ENCODE results near the gene YAP1.
"Not testable (repeated sequence)": the region's sequence is repeated elsewhere in the genome, so short reads cannot be mapped to it uniquely, and the experiment has no call there.

Gene YAP1

GRCh38 chr11:102240502-102240901, 130.3 kb downstream of the YAP1 start:
- no peak for DNase-seq (ENCODE audit: low read depth in 2 of 2)

- DNase-seq (ENCODE audit: low read depth in 2 of 2): no peak
Measured at GRCh38 chr11:102241026-102241425, 130.8 kb downstream of the YAP1 start.

- DNase-seq (ENCODE audit: low read depth in 2 of 2): no peak
Measured at GRCh38 chr11:102243399-102243884, 133.2 kb downstream of the YAP1 start.

- no peak for DNase-seq (ENCODE audit: low read depth in 2 of 2)
Measured at GRCh38 chr11:102244681-102245409, 134.6 kb downstream of the YAP1 start.

- DNase-seq (ENCODE audit: low read depth in 2 of 2): no peak
Measured at GRCh38 chr11:102251423-102251822, 141.2 kb downstream of the YAP1 start.

- no peak for DNase-seq (ENCODE audit: low read depth in 2 of 2)
Measured at GRCh38 chr11:102252339-102252891, 142.2 kb downstream of the YAP1 start.

- DNase-seq (ENCODE audit: low read depth in 2 of 2): no peak
Measured at GRCh38 chr11:102253020-102253715, 142.9 kb downstream of the YAP1 start.

GRCh38 chr11:102254047-102254446, 143.8 kb downstream of the YAP1 start:
- DNase-seq (ENCODE audit: low read depth in 2 of 2): no peak

- no peak for DNase-seq (ENCODE audit: low read depth in 2 of 2)
Measured at GRCh38 chr11:102256251-102256650, 146.0 kb downstream of the YAP1 start.

GRCh38 chr11:102260241-102260640, 150.0 kb downstream of the YAP1 start:
- no peak for DNase-seq (ENCODE audit: low read depth in 2 of 2)

GRCh38 chr11:102263379-102264003, 153.2 kb downstream of the YAP1 start:
- DNase-seq (ENCODE audit: low read depth in 2 of 2): no peak

GRCh38 chr11:102264704-102265103, 154.5 kb downstream of the YAP1 start:
- DNase-seq (ENCODE audit: low read depth in 2 of 2): not testable (repeated sequence)

- no peak for DNase-seq (ENCODE audit: low read depth in 2 of 2)
Measured at GRCh38 chr11:102266099-102266498, 155.9 kb downstream of the YAP1 start.

- DNase-seq (ENCODE audit: low read depth in 2 of 2): no peak
Measured at GRCh38 chr11:102267609-102268008, 157.4 kb downstream of the YAP1 start.

GRCh38 chr11:102268083-102268984, 158.1 kb downstream of the YAP1 start:
- DNase-seq (ENCODE audit: low read depth in 2 of 2): peak; percentile 72 to 77

GRCh38 chr11:102268985-102269470, 158.8 kb downstream of the YAP1 start:
- DNase-seq (ENCODE audit: low read depth in 2 of 2): no peak

- no peak for DNase-seq (ENCODE audit: low read depth in 2 of 2)
Measured at GRCh38 chr11:102269927-102270326, 159.7 kb downstream of the YAP1 start.

- no peak for DNase-seq (ENCODE audit: low read depth in 2 of 2)
Measured at GRCh38 chr11:102272047-102272824, 162.0 kb downstream of the YAP1 start.

- no peak for DNase-seq (ENCODE audit: low read depth in 2 of 2)
Measured at GRCh38 chr11:102274628-102275027, 164.4 kb downstream of the YAP1 start.

- DNase-seq (ENCODE audit: low read depth in 2 of 2): no peak
Measured at GRCh38 chr11:102276362-102276761, 166.1 kb downstream of the YAP1 start.

Data from stimulated activated CD4-positive, alpha-beta T cell treated with anti-CD3 and anti-CD28 coated beads, Interleukin-15, amount 100 ng/mL, for 48 hours (primary cell).